Measurements from ENCODE around the gene VCX. TPM values are rescaled to one million over a fixed set of nuclear protein-coding genes. Genes with fewer than 3 reads are reported as not detected.
"Not testable (repeated sequence)": the region's sequence is repeated elsewhere in the genome, so short reads cannot be mapped to it uniquely, and the experiment has no call there.

VCX gene
- total RNA-seq: not detected

- H3K36me3 ChIP-seq; DNase-seq (ENCODE audit: low spot score in 2 of 2); H3K4me1 ChIP-seq; H3K27me3 ChIP-seq; intact Hi-C loops (cut with DNase I; ENCODE audit: low total_unique reads); H3K9me3 ChIP-seq; H3K27ac ChIP-seq; H3K4me3 ChIP-seq: not testable (repeated sequence)
Measured at GRCh38 chrX:7842871-7843270, at the start of gene VCX. Gene VCX, plus strand, starts transcription at chrX:7843171. Its CDS starts 33 bp downstream, at chrX:7843204.

GRCh38 chrX:7798327-7798726 is 44.6 kb upstream of the VCX start:
- no peaks in the 10 kb centered on the region for H3K36me3 ChIP-seq

GRCh38 chrX:7801711-7802110 is 41.3 kb upstream of the VCX start:
- Histone ChIP-seq H3K27ac (no peak overlapping the region), H3K36me3 (no peaks in the 10 kb centered on the region), H3K4me1 (no peaks in the 10 kb centered on the region), H3K4me3 (no peak overlapping the region), H3K9me3 (no peaks in the 10 kb centered on the region), H3K27me3 (no peaks in the 10 kb centered on the region)
- intact Hi-C loops (cut with DNase I; ENCODE audit: low total_unique reads): no loop called here
- DNase-seq (ENCODE audit: low spot score in 2 of 2): no peak
- TF ChIP-seq POLR2AphosphoS5 (IDR thresholded peaks at IDR 0.05) (no peak), CTCF (IDR thresholded peaks at IDR 0.05) (no peak), POLR2A (IDR thresholded peaks at IDR 0.05) (no peak)

More at GRCh38 chrX:7798327-7798726, 44.6 kb upstream of the VCX start:
- no peak for DNase-seq (ENCODE audit: low spot score in 2 of 2)
- H3K27ac ChIP-seq: no peak overlapping the region
- no peaks in the 10 kb centered on the region for H3K27me3 ChIP-seq
- H3K4me1 ChIP-seq: no peaks in the 10 kb centered on the region
- TF ChIP-seq CTCF (IDR thresholded peaks at IDR 0.05) (no peak), POLR2AphosphoS5 (IDR thresholded peaks at IDR 0.05) (no peak), POLR2A (IDR thresholded peaks at IDR 0.05) (no peak)
- intact Hi-C loops (cut with DNase I; ENCODE audit: low total_unique reads): no loop called here
- H3K4me3 ChIP-seq: no peak overlapping the region
- H3K9me3 ChIP-seq: no peaks in the 10 kb centered on the region

GRCh38 chrX:7815166-7815805 is 27.7 kb upstream of the VCX start:
- no peak for DNase-seq (ENCODE audit: low spot score in 2 of 2)
- no peaks in the 10 kb centered on the region for H3K36me3 ChIP-seq
- H3K4me3 ChIP-seq: no peak overlapping the region
- H3K4me1 ChIP-seq: no peaks in the 10 kb centered on the region
- H3K27me3 ChIP-seq: peaks cover 0 to 5% of the 10 kb centered on the region in 2 donors
- H3K9me3 ChIP-seq: peaks cover 0 to 9% of the 10 kb centered on the region in 2 donors
- H3K27ac ChIP-seq: no peak overlapping the region
- TF ChIP-seq POLR2AphosphoS5 (IDR thresholded peaks at IDR 0.05) (no peak), POLR2A (IDR thresholded peaks at IDR 0.05) (no peak), CTCF (IDR thresholded peaks at IDR 0.05) (no peak)
- intact Hi-C loops (cut with DNase I; ENCODE audit: low total_unique reads): no loop called here

- intact Hi-C loops (cut with DNase I; ENCODE audit: low total_unique reads): no loop called here
- TF ChIP-seq POLR2AphosphoS5 (IDR thresholded peaks at IDR 0.05) (no peak), POLR2A (IDR thresholded peaks at IDR 0.05) (no peak), CTCF (IDR thresholded peaks at IDR 0.05) (no peak)
- Histone ChIP-seq H3K4me3 (no peak overlapping the region), H3K9me3 (no peaks in the 10 kb centered on the region), H3K4me1 (no peaks in the 10 kb centered on the region), H3K27me3 (peaks cover 0 to 4% of the 10 kb centered on the region in 2 donors), H3K36me3 (no peaks in the 10 kb centered on the region), H3K27ac (no peak overlapping the region)
- no peak for DNase-seq (ENCODE audit: low spot score in 2 of 2)
Measured at GRCh38 chrX:7828594-7828993, 14.4 kb upstream of the VCX start.

All from breast epithelium (tissue), 4 donors.